Urinary bladder (tissue), 4 donors: ENCODE measurements around the gene MPHOSPH9. TPM values are rescaled to one million over a fixed set of nuclear protein-coding genes. Genes with fewer than 3 reads are reported as not detected.

Experiments
- DNase-seq: peaks from one replicate; pipeline ENCODE4 v3.0.0-alpha.2; 2015; ENCODE audit errors: extremely low spot score
- H3K27ac ChIP-seq: one replicate; pipeline ENCODE4 v1.5.1; 2013; ENCODE audit warnings: low read depth, mild to moderate bottlenecking, moderate library complexity
- H3K36me3 ChIP-seq: one replicate; pipeline ENCODE4 v1.6.1; 2013; ENCODE audit warnings: mild to moderate bottlenecking, moderate library complexity; ENCODE audit not compliant: insufficient read depth
- H3K4me1 ChIP-seq: one replicate; pipeline ENCODE4 v1.6.1; 2013; ENCODE audit warnings: mild to moderate bottlenecking, moderate library complexity; ENCODE audit not compliant: insufficient read depth
- H3K4me3 ChIP-seq: one replicate; pipeline ENCODE4 v1.5.1; 2013; ENCODE audit warnings: low read depth, low read length
- WGBS: extraction: QIAGEN DNeasy Blood & Tissue Kit; methylation state at CpG from one replicate; pipeline ENCODE4 v1.1.7; 2013; 5-methylcytosine and 5-hydroxymethylcytosine counted together
- polyA plus RNA-seq: library from polyadenylated mRNA; stranded (reverse); fragments of 200-250 nt; gene quantifications from one replicate; pipeline ENCODE4 v1.2.3, GENCODE V29; 2013
- small RNA-seq: library from RNA; depleted of rRNA; stranded (forward); fragments of <200 nt; gene quantifications from one replicate; pipeline ENCODE3, GENCODE V24; 2014
- total RNA-seq: library from RNA; depleted of rRNA; stranded (reverse); fragments of >200 nt; gene quantifications from one replicate; pipeline ENCODE4 v1.2.3, GENCODE V29; 2014
- donor health status: healthy with polysubstance abuse.
- donor health status: healthy.

The MPHOSPH9 gene
- total and polyA plus RNA-seq, 2 donors, result 6.2 to 88.8 TPM

GRCh38 chr12:123111498-123112165 is 121.3 kb downstream of the MPHOSPH9 start:
- H3K4me1 ChIP-seq, result no peaks in the 10 kb centered on the region
- no peak overlapping the region for H3K27ac ChIP-seq
- WGBS, result 87% methylated on average over 19 of the region's 19 CpGs

GRCh38 chr12:123109319-123109772 is 123.6 kb downstream of the MPHOSPH9 start:
- H3K27ac ChIP-seq, result no peak overlapping the region
- no peak overlapping the region for H3K4me3 ChIP-seq

More at GRCh38 chr12:123111498-123112165, 121.3 kb downstream of the MPHOSPH9 start:
- Histone ChIP-seq H3K4me3 (no peak overlapping the region), H3K36me3 (no peaks in the 10 kb centered on the region)
- DNase-seq, result no peak

GRCh38 chr12:123108682-123109066 is 124.3 kb downstream of the MPHOSPH9 start:
- Histone ChIP-seq H3K4me3 (no peak overlapping the region), H3K27ac (no peak overlapping the region)

More at GRCh38 chr12:123109319-123109772, 123.6 kb downstream of the MPHOSPH9 start:
- 87% methylated on average over 3 of the region's 3 CpGs for WGBS
- no peak for DNase-seq
- H3K4me1 ChIP-seq, result no peaks in the 10 kb centered on the region
- no peaks in the 10 kb centered on the region for H3K36me3 ChIP-seq

GRCh38 chr12:123107926-123108681 is 124.8 kb downstream of the MPHOSPH9 start:
- H3K36me3 ChIP-seq, result no peaks in the 10 kb centered on the region
- DNase-seq, result no peak
- WGBS, result 85% methylated on average over 13 of the region's 13 CpGs
- no peak overlapping the region for H3K4me3 ChIP-seq
- H3K27ac ChIP-seq, result no peak overlapping the region
- no peaks in the 10 kb centered on the region for H3K4me1 ChIP-seq

More at GRCh38 chr12:123108682-123109066, 124.3 kb downstream of the MPHOSPH9 start:
- 91% methylated on average over 7 of the region's 7 CpGs for WGBS
- Histone ChIP-seq H3K36me3 (no peaks in the 10 kb centered on the region), H3K4me1 (no peaks in the 10 kb centered on the region)
- no peak for DNase-seq

DNA sequence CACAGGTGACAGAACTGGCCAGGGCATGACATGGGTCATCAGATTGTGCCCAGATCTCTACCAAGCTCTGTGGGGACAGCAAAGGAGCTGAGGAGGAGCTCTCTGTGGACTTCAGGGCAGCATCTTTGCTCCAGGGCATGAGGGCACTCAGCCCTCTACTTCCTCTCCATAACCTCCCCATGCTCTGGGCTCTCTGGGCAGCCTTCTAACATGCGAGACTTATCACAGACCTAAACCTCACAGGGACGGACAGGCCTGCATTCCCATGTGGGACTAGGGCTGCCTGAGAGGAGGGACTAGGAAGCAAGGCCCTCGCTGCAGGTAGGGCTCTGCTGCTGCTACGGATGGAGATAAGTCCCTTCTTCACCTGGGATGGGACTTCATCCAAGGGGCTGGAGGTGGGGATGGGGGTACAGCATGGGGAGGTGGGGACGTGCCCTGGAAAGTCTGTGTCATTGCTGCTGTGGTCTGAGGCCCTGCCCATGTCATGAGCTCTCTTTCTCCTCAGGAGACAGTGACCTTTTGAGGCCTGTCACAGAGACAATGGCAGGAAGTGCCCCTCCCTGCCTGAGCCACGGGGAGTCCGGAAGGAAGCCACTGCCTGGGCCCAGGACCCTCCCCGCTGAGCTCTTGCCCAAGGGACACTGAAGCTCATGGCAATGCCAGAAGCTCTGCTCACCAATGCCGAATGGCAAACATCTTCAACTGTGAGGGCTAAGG is 126.1 kb downstream of the MPHOSPH9 start:
- 79% methylated on average over 9 of the region's 9 CpGs for WGBS
- Histone ChIP-seq H3K4me3 (no peak overlapping the region), H3K4me1 (no peaks in the 10 kb centered on the region), H3K36me3 (no peaks in the 10 kb centered on the region), H3K27ac (no peak overlapping the region)
- DNase-seq, result no peak

GRCh38 chr12:123105211-123105826 is 127.6 kb downstream of the MPHOSPH9 start:
- Histone ChIP-seq H3K4me1 (no peaks in the 10 kb centered on the region), H3K27ac (no peak overlapping the region), H3K4me3 (no peak overlapping the region), H3K36me3 (no peaks in the 10 kb centered on the region)
- 88% methylated on average over 14 of the region's 14 CpGs for WGBS
- no peak for DNase-seq

- Histone ChIP-seq H3K4me3 (no peak overlapping the region), H3K27ac (no peak overlapping the region), H3K36me3 (no peaks in the 10 kb centered on the region), H3K4me1 (no peaks in the 10 kb centered on the region)
- DNase-seq, result no peak
- 92% methylated on average over 4 of the region's 4 CpGs for WGBS
Measured at GRCh38 chr12:123104809-123105208, 128.1 kb downstream of the MPHOSPH9 start.

Small RNA genes within 50 kb of the gene (small RNA-seq; reads per million reads assigned to genes)
- gene RNA5SP375, result not detected

Other genes with a start within 250 kb of the MPHOSPH9 start
- 4.5 TPM for gene PITPNM2, start 82.1 kb downstream of the MPHOSPH9 start, total RNA-seq
- 19.1 TPM for gene PITPNM2, start 82.1 kb downstream of the MPHOSPH9 start, polyA plus RNA-seq
- 16.4 TPM for gene MTRFR, start 295 bp upstream of the MPHOSPH9 start, total RNA-seq
- 11.8 TPM for gene MTRFR, start 295 bp upstream of the MPHOSPH9 start, polyA plus RNA-seq
- 120 TPM for gene CDK2AP1, start 38.7 kb upstream of the MPHOSPH9 start, total RNA-seq
- 97.3 TPM for gene CDK2AP1, start 38.7 kb upstream of the MPHOSPH9 start, polyA plus RNA-seq
- gene SBNO1, start 131.7 kb upstream of the MPHOSPH9 start, total RNA-seq, result 30.2 TPM
- gene SBNO1, start 131.7 kb upstream of the MPHOSPH9 start, polyA plus RNA-seq, result 7.1 TPM
- 42.3 TPM for gene KMT5A, start 151.0 kb upstream of the MPHOSPH9 start, total RNA-seq
- 29.1 TPM for gene KMT5A, start 151.0 kb upstream of the MPHOSPH9 start, polyA plus RNA-seq
- gene RILPL2, start 203.5 kb upstream of the MPHOSPH9 start, total RNA-seq, result 3.2 TPM
- gene RILPL2, start 203.5 kb upstream of the MPHOSPH9 start, polyA plus RNA-seq, result 7.1 TPM
- 13.0 TPM for gene SNRNP35, start 225.0 kb upstream of the MPHOSPH9 start, total RNA-seq
- gene SNRNP35, start 225.0 kb upstream of the MPHOSPH9 start, polyA plus RNA-seq, result 21.9 TPM